Smooth muscle cell (in vitro differentiated cells): ENCODE measurements around the gene SLC6A17. TPM values are rescaled to one million over a fixed set of nuclear protein-coding genes. Genes with fewer than 3 reads are reported as not detected.

Experiments
- DNase-seq: peaks from one replicate; lab custom pipeline; 2025; ENCODE audit not compliant: unreplicated experiment; lab: John Stamatoyannopoulos, UW
- H2AFZ ChIP-seq: fragments of 200-600 bp; sonication (generic); 2 replicates; pipeline ENCODE4 v1.6.0; 2016; ENCODE audit warnings: antibody characterized with exemption, low read depth, mild to moderate bottlenecking
- H3F3A ChIP-seq: fragments of 200-600 bp; sonication (generic); 2 replicates; pipeline ENCODE4 v1.6.0; 2017; ENCODE audit warnings: antibody characterized with exemption, low read depth
- H3K27ac ChIP-seq: fragments of 200-600 bp; sonication (generic); 2 replicates; pipeline ENCODE4 v1.5.1; 2016; ENCODE audit warnings: low read depth, mild to moderate bottlenecking
- H3K27me3 ChIP-seq: fragments of 200-600 bp; sonication (generic); 2 replicates; pipeline ENCODE4 v1.6.1; 2016; ENCODE audit warnings: low read depth, mild to moderate bottlenecking
- H3K36me3 ChIP-seq: fragments of 200-600 bp; sonication (generic); 2 replicates; pipeline ENCODE4 v1.5.1; 2016; ENCODE audit warnings: low read depth
- H3K4me1 ChIP-seq: fragments of 200-600 bp; sonication (generic); 2 replicates; pipeline ENCODE4 v1.5.1; 2016; ENCODE audit warnings: low read depth
- H3K4me2 ChIP-seq: fragments of 200-600 bp; sonication (generic); 2 replicates; pipeline ENCODE4 v1.6.0; 2016; ENCODE audit warnings: mild to moderate bottlenecking
- H3K4me3 ChIP-seq: fragments of 200-600 bp; sonication (generic); 2 replicates; pipeline ENCODE4 v1.5.1; 2016; ENCODE audit warnings: mild to moderate bottlenecking
- H3K79me2 ChIP-seq: fragments of 200-600 bp; sonication (generic); 2 replicates; pipeline ENCODE4 v1.6.0; 2016; ENCODE audit warnings: low read depth, mild to moderate bottlenecking
- H3K9ac ChIP-seq: fragments of 200-600 bp; sonication (generic); 2 replicates; pipeline ENCODE4 v1.6.0; 2016; ENCODE audit warnings: low read depth
- H3K9me3 ChIP-seq: fragments of 200-600 bp; sonication (generic); replicated peaks from 2 replicates; pipeline ENCODE4 v1.5.1; 2016; ENCODE audit warnings: low read depth
- H4K20me1 ChIP-seq: fragments of 200-600 bp; sonication (generic); 2 replicates; pipeline ENCODE4 v1.6.0; 2016; ENCODE audit warnings: low read depth
- CTCF ChIP-seq: fragments of 200-600 bp; sonication (generic); IDR thresholded peaks from 2 replicates; pipeline ENCODE4 v1.5.1; 2017; ENCODE audit warnings: borderline replicate concordance, mild to moderate bottlenecking, antibody characterized with exemption; ENCODE audit not compliant: insufficient read depth, poor library complexity, severe bottlenecking
- whole genome bisulfite sequencing: methylation state at CpG from one replicate; pipeline ENCODE4 v1.1.7; 2016; ENCODE audit warnings: low lambda C conversion rate; 5-methylcytosine and 5-hydroxymethylcytosine counted together
- polyA plus RNA-seq: library from polyadenylated mRNA; unstranded; fragments of >200 nt; fragmentation: Nextera tagmentation; extraction: Ambion mirVana; gene quantifications from 2 replicates; pipeline ENCODE4 v1.2.1, GENCODE V29; 2016
- total RNA-seq: library from RNA; depleted of rRNA; stranded (reverse); fragments of >200 nt; gene quantifications from 2 replicates; pipeline ENCODE4 v1.2.3, GENCODE V29; 2014

SLC6A17 gene
- total and polyA plus RNA-seq, 2 experiments from 2014 or later, result 3.2 to 4.0 TPM

DNA sequence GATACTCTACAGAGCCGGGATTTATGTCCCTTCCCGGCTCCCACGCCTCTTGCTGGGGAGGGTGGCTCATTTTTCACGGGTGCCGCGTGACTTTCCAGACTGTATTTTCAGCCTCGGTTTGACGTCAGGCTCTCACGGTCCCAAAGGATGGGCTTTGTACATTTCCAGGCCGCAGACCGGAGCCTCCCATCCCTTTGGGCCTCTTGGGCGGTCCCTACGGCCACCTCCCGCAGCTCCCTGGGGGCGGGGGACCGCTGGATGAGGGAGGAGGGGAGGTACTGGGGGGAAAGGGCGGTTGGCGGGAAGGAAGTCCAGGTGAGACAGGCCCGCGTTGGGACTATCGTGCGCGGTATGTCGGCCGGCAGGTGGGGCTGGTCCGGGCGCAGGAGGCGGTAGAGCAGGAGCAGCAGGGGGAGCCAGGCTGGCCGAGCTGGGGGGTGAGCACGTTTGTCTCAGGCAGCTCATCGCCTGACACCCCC, 20.1 kb upstream of the SLC6A17 start:
- Histone ChIP-seq H3K9ac (no peak overlapping the region), H2AFZ (no peak overlapping the region), H3K79me2 (no peaks in the 10 kb centered on the region), H3K4me3 (no peak overlapping the region), H3K27ac (no peak overlapping the region), H3K27me3 (peaks cover 34% of the 10 kb centered on the region), H3K4me2 (no peak overlapping the region), H3K9me3 (no peaks in the 10 kb centered on the region), H3K36me3 (no peaks in the 10 kb centered on the region), H4K20me1 (no peaks in the 10 kb centered on the region), H3F3A (no peaks in the 10 kb centered on the region), H3K4me1 (peaks cover 7% of the 10 kb centered on the region)
- no peak for DNase-seq
- WGBS, result 26% methylated on average over 23 of the region's 31 CpGs
- TF ChIP-seq CTCF, result peak; percentile 15

- no peak for DNase-seq
- 88% methylated on average over 7 of the region's 7 CpGs for WGBS
- Histone ChIP-seq H3K36me3 (no peaks in the 10 kb centered on the region), H3K27me3 (peaks cover 40% of the 10 kb centered on the region), H3K9ac (no peak overlapping the region), H3F3A (no peaks in the 10 kb centered on the region), H3K27ac (no peak overlapping the region), H3K79me2 (no peaks in the 10 kb centered on the region), H3K4me1 (peaks cover 13% of the 10 kb centered on the region), H2AFZ (no peak overlapping the region), H3K4me3 (no peak overlapping the region), H3K9me3 (no peaks in the 10 kb centered on the region), H3K4me2 (no peak overlapping the region), H4K20me1 (no peaks in the 10 kb centered on the region)
- no peak for TF ChIP-seq CTCF
Measured at GRCh38 chr1:110130989-110131388, 19.3 kb upstream of the SLC6A17 start.

- Histone ChIP-seq H3K79me2 (no peaks in the 10 kb centered on the region), H3K27me3 (peaks cover 56% of the 10 kb centered on the region), H2AFZ (no peak overlapping the region), H3K36me3 (no peaks in the 10 kb centered on the region), H3K4me1 (peaks cover 13% of the 10 kb centered on the region), H3F3A (no peaks in the 10 kb centered on the region), H3K4me3 (no peak overlapping the region), H4K20me1 (no peaks in the 10 kb centered on the region), H3K4me2 (no peak overlapping the region), H3K9me3 (no peaks in the 10 kb centered on the region), H3K9ac (no peak overlapping the region), H3K27ac (no peak overlapping the region)
- DNase-seq, result no peak
- no peak for TF ChIP-seq CTCF
Measured at GRCh38 chr1:110132682-110133081, 17.6 kb upstream of the SLC6A17 start.

DNA sequence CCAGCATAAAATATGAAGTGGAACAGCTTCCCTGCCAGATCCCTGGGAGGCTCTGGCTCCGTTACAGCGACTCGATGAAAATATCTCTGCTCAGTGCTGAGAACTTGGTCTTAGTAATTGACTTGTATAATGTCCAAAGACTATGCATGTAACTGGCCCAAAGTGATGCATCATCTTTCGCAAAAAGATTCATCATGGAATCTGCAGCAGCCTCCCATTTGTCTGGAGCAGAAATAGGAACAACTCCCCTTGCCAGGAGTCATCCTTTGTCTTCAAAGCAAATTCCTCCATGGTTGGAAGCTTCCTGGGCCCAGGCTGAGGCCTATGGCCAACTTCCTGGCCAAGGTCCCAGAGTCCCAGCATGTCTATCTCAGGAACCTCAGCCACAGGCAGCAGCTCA, 16.9 kb upstream of the SLC6A17 start:
- H3K9ac ChIP-seq, result no peak overlapping the region
- peaks cover 59% of the 10 kb centered on the region for H3K27me3 ChIP-seq
- no peak overlapping the region for H3K27ac ChIP-seq
- H3K4me3 ChIP-seq, result no peak overlapping the region
- no peaks in the 10 kb centered on the region for H4K20me1 ChIP-seq
- no peaks in the 10 kb centered on the region for H3K79me2 ChIP-seq
- no peak for TF ChIP-seq CTCF
- H3K4me2 ChIP-seq, result no peak overlapping the region
- H2AFZ ChIP-seq, result no peak overlapping the region
- peaks cover 13% of the 10 kb centered on the region for H3K4me1 ChIP-seq
- no peak for DNase-seq
- H3F3A ChIP-seq, result no peaks in the 10 kb centered on the region
- H3K9me3 ChIP-seq, result no peaks in the 10 kb centered on the region
- H3K36me3 ChIP-seq, result no peaks in the 10 kb centered on the region
- WGBS, result 91% methylated on average over 4 of the region's 4 CpGs
